GM18861 (cell line): ENCODE results near the gene TFCP2L1.

Source experiments
- ATAC-seq: cut with Tn5 transposase; IDR thresholded peaks from one replicate; pipeline ENCODE4 v1.9.1; 2021; ENCODE audit not compliant: unreplicated experiment

Gene TFCP2L1

GRCh38 chr2:121179467-121179866 is 105.5 kb downstream of the TFCP2L1 start:
- no peak for ATAC-seq

- ATAC-seq = no peak
Measured at GRCh38 chr2:121178730-121179129, 106.3 kb downstream of the TFCP2L1 start.

GRCh38 chr2:121177896-121178295 is 107.1 kb downstream of the TFCP2L1 start:
- ATAC-seq = no peak

- no peak for ATAC-seq
Measured at GRCh38 chr2:121175326-121175725, 109.7 kb downstream of the TFCP2L1 start.

- ATAC-seq = no peak
Measured at GRCh38 chr2:121173806-121174205, 111.2 kb downstream of the TFCP2L1 start.

GRCh38 chr2:121173112-121173511 is 111.9 kb downstream of the TFCP2L1 start:
- ATAC-seq = no peak

DNA sequence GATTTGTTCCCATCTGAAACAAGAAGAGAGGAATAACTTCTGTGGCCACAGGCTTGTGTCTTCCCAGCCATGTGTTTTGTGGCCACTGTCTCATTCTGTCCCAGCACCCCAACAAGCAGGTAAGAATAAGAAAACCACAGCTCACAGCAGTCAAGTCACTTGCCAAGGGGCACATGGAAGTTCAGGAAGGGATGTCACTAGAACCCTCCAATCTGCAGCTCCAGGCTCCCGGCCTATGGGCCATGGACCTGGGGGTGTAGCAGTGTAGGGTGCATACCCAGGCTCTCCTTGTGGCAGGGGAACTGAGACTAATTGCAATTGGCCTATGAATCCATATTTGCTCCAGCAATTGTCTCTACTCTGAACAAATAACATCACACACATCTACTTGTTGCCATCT is 112.5 kb downstream of the TFCP2L1 start:
- ATAC-seq = no peak

DNA sequence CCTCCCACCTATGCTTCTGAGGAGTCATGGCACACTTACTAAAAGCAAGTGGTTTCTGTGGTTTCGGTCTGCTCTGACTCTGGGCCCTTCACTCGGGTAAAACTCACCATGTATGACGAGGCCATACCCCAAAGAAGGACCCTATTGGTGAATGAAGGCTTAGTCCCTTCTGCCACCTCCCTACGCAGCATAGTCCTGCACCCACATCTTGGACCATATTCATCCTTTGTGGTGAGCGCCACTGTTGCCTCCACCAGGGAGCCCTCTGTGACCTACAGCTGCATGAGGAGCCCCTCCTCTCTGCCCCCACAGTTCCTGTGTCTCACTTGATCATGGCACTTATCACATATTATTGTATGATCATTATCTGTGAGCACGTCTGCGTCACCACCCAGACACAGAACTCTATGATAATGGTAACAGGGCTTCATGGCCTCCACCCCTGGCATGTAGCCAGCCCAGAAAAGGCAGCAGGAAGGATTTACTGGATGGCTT is 113.3 kb downstream of the TFCP2L1 start:
- no peak for ATAC-seq

GRCh38 chr2:121170577-121170976 is 114.4 kb downstream of the TFCP2L1 start:
- ATAC-seq = no peak

DNA sequence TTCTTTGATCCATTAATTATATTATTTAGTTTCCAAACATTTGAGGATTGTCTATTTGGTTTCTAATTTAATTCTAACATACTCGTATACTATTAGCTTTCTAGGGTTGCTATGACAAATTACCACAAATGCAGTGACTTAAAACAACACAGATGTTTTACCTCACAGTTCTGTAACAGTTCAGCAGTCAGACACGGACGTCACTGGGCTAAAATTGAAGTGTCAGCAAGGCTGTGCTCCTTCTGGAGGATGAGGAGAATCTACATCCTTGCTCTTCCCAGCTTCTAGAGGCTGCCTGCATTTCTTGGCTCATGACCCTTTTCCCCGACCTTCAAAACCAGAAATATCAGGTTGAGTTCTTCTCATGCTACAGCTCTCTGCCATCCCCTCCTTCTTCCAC is 117.6 kb downstream of the TFCP2L1 start:
- no peak for ATAC-seq
